Mesendoderm (in vitro differentiated cells): ENCODE results near the gene ZNF248.
"Not testable (repeated sequence)": the region's sequence is repeated elsewhere in the genome, so short reads cannot be mapped to it uniquely, and the experiment has no call there.

Source experiments
- DNase-seq: peaks from one replicate; pipeline ENCODE4 v3.0.0; 2013
- H2AK5ac ChIP-seq: 2 replicates; pipeline ENCODE4 v1.6.1; 2013; ENCODE audit warnings: low read length, inconsistent platforms
- H2BK120ac ChIP-seq: 2 replicates; pipeline ENCODE4 v1.6.1; 2013; ENCODE audit warnings: low read depth, mild to moderate bottlenecking, low read length, moderate library complexity, mixed read lengths
- H2BK15ac ChIP-seq: replicated peaks from 2 replicates; pipeline ENCODE4 v1.6.1; 2013; ENCODE audit warnings: low read depth, mild to moderate bottlenecking, moderate library complexity
- H2BK5ac ChIP-seq: 2 replicates; pipeline ENCODE4 v1.6.1; 2013; ENCODE audit warnings: low read length, inconsistent platforms
- H3K18ac ChIP-seq: 2 replicates; pipeline ENCODE4 v1.6.1; 2013; ENCODE audit warnings: mild to moderate bottlenecking, low read length, mixed read lengths
- H3K23ac ChIP-seq: one replicate; pipeline ENCODE4 v1.6.1; 2013; ENCODE audit warnings: low read length
- H3K27ac ChIP-seq: 2 replicates; pipeline ENCODE4 v1.5.1; 2013; ENCODE audit warnings: low read depth, mild to moderate bottlenecking, inconsistent platforms, low read length, moderate library complexity
- H3K27me3 ChIP-seq: 2 replicates; pipeline ENCODE4 v1.6.1; 2013; ENCODE audit warnings: low read length, control low read depth, mild to moderate bottlenecking, inconsistent platforms; ENCODE audit not compliant: insufficient read depth, poor library complexity
- H3K36me3 ChIP-seq: 2 replicates; pipeline ENCODE4 v1.6.1; 2013; ENCODE audit warnings: low read length, inconsistent platforms; ENCODE audit not compliant: control insufficient read depth, insufficient read depth
- H3K4ac ChIP-seq: one replicate; pipeline ENCODE4 v1.6.1; 2013; ENCODE audit warnings: low read depth, mild to moderate bottlenecking, low read length, moderate library complexity
- H3K4me1 ChIP-seq: 2 replicates; pipeline ENCODE4 v1.6.1; 2013; ENCODE audit warnings: low read depth, low read length, inconsistent platforms; ENCODE audit not compliant: control insufficient read depth
- H3K4me2 ChIP-seq: 2 replicates; pipeline ENCODE4 v1.6.1; 2013; ENCODE audit warnings: low read length
- H3K4me3 ChIP-seq: 2 replicates; pipeline ENCODE4 v1.5.1; 2013; ENCODE audit warnings: mild to moderate bottlenecking, low read length
- H3K56ac ChIP-seq: one replicate; pipeline ENCODE4 v1.6.1; 2013; ENCODE audit warnings: low read length
- H3K79me1 ChIP-seq: 2 replicates; pipeline ENCODE4 v1.6.1; 2013; ENCODE audit warnings: low read length, inconsistent platforms
- H3K79me2 ChIP-seq: 2 replicates; pipeline ENCODE4 v1.6.1; 2013; ENCODE audit warnings: mild to moderate bottlenecking, low read length; ENCODE audit not compliant: control insufficient read depth, insufficient read depth
- H3K9ac ChIP-seq: 2 replicates; pipeline ENCODE4 v1.6.1; 2013; ENCODE audit warnings: low read length, inconsistent platforms
- H4K5ac ChIP-seq: one replicate; pipeline ENCODE4 v1.6.1; 2013; ENCODE audit warnings: low read length
- H4K8ac ChIP-seq: one replicate; pipeline ENCODE4 v1.6.1; 2013; ENCODE audit warnings: low read depth, mild to moderate bottlenecking, control low read depth, low read length, moderate library complexity
- WGBS: extraction: QIAGEN DNeasy Blood & Tissue Kit; methylation state at CpG from one replicate; pipeline ENCODE4 v1.1.7; 2013; ENCODE audit warnings: low lambda C conversion rate, missing lambda C conversion rate; ENCODE audit not compliant: insufficient coverage; ENCODE audit errors: extremely low coverage; 5-methylcytosine and 5-hydroxymethylcytosine counted together

Gene ZNF248

GRCh38 chr10:37865264-37865663 is 7.9 kb upstream of the ZNF248 start:
- Histone ChIP-seq H3K36me3 (no peaks in the 10 kb centered on the region), H3K56ac (no peak overlapping the region), H3K4me3 (no peak overlapping the region), H2AK5ac (no peak overlapping the region), H3K23ac (no peak overlapping the region), H3K4me1 (no peaks in the 10 kb centered on the region), H3K9ac (no peak overlapping the region), H3K18ac (no peak overlapping the region), H3K27me3 (no peaks in the 10 kb centered on the region), H2BK120ac (no peak overlapping the region), H4K8ac (no peak overlapping the region), H4K5ac (no peak overlapping the region), H3K4me2 (no peak overlapping the region), H3K4ac (no peak overlapping the region), H3K79me2 (no peaks in the 10 kb centered on the region), H3K79me1 (no peaks in the 10 kb centered on the region), H3K27ac (no peak overlapping the region), H2BK5ac (no peak overlapping the region), H2BK15ac (no peak overlapping the region)
- no CpG with 5 or more reads among the region's 3 CpGs for WGBS
- DNase-seq = no peak

- no peaks in the 10 kb centered on the region for H3K4me1 ChIP-seq
- no peak overlapping the region for H3K18ac ChIP-seq
- no peak overlapping the region for H3K4ac ChIP-seq
- H3K56ac ChIP-seq = no peak overlapping the region
- H4K8ac ChIP-seq = no peak overlapping the region
- H2BK120ac ChIP-seq = no peak overlapping the region
- H2BK5ac ChIP-seq = no peak overlapping the region
- H3K9ac ChIP-seq = no peak overlapping the region
- H3K79me2 ChIP-seq = no peaks in the 10 kb centered on the region
- no peaks in the 10 kb centered on the region for H3K79me1 ChIP-seq
- H3K23ac ChIP-seq = no peak overlapping the region
- DNase-seq = no peak
- H2AK5ac ChIP-seq = no peak overlapping the region
- no peak overlapping the region for H3K4me2 ChIP-seq
- WGBS = no CpG with 5 or more reads among the region's 2 CpGs
- no peaks in the 10 kb centered on the region for H3K27me3 ChIP-seq
- no peak overlapping the region for H3K27ac ChIP-seq
- H3K4me3 ChIP-seq = no peak overlapping the region
- no peak overlapping the region for H4K5ac ChIP-seq
- no peaks in the 10 kb centered on the region for H3K36me3 ChIP-seq
- no peak overlapping the region for H2BK15ac ChIP-seq
Observed at GRCh38 chr10:37860494-37861190, 3.2 kb upstream of the ZNF248 start.

DNA sequence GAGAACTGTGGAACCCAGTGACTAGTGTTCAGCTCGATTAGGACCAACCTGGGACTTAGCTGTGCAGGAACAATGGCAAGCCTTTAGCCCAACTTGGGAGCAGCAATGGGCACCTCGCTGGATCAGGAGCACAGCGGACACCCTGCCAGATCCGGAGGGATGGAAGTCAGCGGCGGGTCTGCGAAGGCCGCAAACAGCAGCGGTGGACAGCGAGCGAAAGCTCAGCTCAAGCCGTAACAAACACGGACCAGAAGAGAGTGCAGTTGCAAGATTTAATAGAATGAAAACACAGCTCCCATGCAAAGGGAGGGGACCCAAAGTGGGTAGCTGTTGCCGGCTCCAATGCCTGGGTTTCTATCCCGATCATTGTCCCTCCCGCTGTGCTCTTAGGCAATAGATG is 1.9 kb upstream of the ZNF248 start:
- H3K23ac ChIP-seq, DNase-seq, H3K56ac ChIP-seq, H3K4me1 ChIP-seq, H3K27ac ChIP-seq, H2BK120ac ChIP-seq, H3K27me3 ChIP-seq, H3K79me1 ChIP-seq, H3K18ac ChIP-seq, H3K4me2 ChIP-seq, H4K8ac ChIP-seq, H3K79me2 ChIP-seq, H3K36me3 ChIP-seq, H4K5ac ChIP-seq, H3K4me3 ChIP-seq, H2BK5ac ChIP-seq, H3K4ac ChIP-seq, H2AK5ac ChIP-seq, H3K9ac ChIP-seq, H2BK15ac ChIP-seq: not testable (repeated sequence)
- no CpG with 5 or more reads among the region's 16 CpGs for WGBS

DNA sequence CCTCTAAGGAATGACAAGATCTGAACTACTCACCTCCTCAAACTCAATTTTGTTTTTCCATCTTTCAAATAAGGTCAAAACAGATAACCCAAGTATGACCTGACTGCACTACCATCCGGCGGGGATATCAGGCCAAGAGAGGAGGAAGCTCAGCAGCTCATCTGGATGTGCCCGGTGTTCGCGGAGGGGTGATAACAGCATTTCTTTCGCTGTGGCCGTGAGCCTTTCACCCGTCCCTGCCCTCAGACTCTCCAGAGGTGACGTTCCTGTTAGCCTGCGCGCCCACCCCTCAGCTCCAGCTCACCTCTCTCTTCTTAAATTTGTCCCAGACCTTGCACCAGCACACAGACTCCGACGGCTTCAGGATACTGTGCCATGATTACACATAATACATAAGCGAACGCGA is 526 bp downstream of the ZNF248 start:
- Histone ChIP-seq H2BK5ac (no peak overlapping the region), H2BK15ac (no peak overlapping the region), H3K27ac (peak overlapping the region; percentile 23), H3K9ac (peak overlapping the region; percentile 84), H4K8ac (no peak overlapping the region), H3K23ac (no peak overlapping the region), H3K4me3 (peak overlapping the region; percentile 89), H3K27me3 (no peaks in the 10 kb centered on the region), H3K79me2 (no peaks in the 10 kb centered on the region), H3K18ac (no peak overlapping the region), H2BK120ac (no peak overlapping the region), H2AK5ac (no peak overlapping the region), H3K4ac (no peak overlapping the region), H3K79me1 (no peaks in the 10 kb centered on the region), H3K4me1 (no peaks in the 10 kb centered on the region), H4K5ac (no peak overlapping the region), H3K56ac (peak overlapping the region; percentile 94), H3K36me3 (no peaks in the 10 kb centered on the region), H3K4me2 (peak overlapping the region; percentile 78)
- no CpG with 5 or more reads among the region's 16 CpGs for WGBS
- peak; percentile 50 for DNase-seq

DNA sequence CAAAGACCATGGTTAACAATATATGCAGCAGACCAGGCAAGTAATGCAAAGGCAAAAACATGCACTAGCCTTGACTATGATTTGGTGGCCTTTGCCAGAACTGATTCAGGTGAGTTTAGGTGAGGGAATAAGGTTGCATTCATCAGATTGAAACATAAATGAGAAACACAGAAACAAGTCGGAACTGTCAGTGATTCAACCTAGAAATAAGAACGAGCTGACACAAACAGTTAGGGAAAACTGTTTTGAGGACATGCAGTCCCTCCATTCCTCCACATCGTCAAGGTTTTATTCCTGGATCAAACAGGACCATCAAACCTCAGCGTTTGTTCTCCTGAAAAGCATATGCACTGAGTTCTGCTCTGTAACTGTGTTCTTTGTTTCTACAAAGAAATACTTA is 1.8 kb downstream of the ZNF248 start:
- Histone ChIP-seq H2AK5ac (no peak overlapping the region), H3K18ac (no peak overlapping the region), H4K8ac (no peak overlapping the region), H3K9ac (no peak overlapping the region), H3K4me1 (no peaks in the 10 kb centered on the region), H3K27ac (no peak overlapping the region), H3K36me3 (no peaks in the 10 kb centered on the region), H2BK120ac (no peak overlapping the region), H4K5ac (no peak overlapping the region), H3K4me3 (no peak overlapping the region), H2BK5ac (no peak overlapping the region), H3K56ac (no peak overlapping the region), H3K23ac (no peak overlapping the region), H3K79me1 (no peaks in the 10 kb centered on the region), H2BK15ac (no peak overlapping the region), H3K4me2 (no peak overlapping the region), H3K4ac (no peak overlapping the region), H3K79me2 (no peaks in the 10 kb centered on the region), H3K27me3 (no peaks in the 10 kb centered on the region)
- no CpG with 5 or more reads among the region's 4 CpGs for WGBS
- no peak for DNase-seq

DNA sequence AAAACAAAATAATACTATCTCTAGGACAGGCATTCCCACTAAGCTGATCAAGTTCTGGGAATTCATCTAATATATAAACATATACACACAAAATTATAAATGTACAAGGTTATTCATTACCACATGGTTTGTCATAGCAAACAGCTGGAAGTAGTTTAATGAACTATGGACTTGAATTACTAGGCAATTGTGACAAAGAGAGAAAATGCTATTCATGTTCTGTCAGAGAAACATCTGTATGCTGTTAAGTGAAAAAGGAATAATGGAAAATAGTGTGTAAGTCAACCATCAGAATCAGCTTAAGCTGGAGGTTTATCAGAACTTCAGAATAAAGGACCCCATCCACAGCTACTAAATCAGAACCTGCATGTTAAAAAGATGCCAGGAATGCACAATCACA is 2.8 kb downstream of the ZNF248 start:
- no peak overlapping the region for H4K5ac ChIP-seq
- H3K18ac ChIP-seq = no peak overlapping the region
- H2BK120ac ChIP-seq = no peak overlapping the region
- no peaks in the 10 kb centered on the region for H3K36me3 ChIP-seq
- DNase-seq = no peak
- no peak overlapping the region for H3K9ac ChIP-seq
- no peak overlapping the region for H3K4ac ChIP-seq
- H3K79me1 ChIP-seq = no peaks in the 10 kb centered on the region
- no peak overlapping the region for H2BK15ac ChIP-seq
- H3K4me2 ChIP-seq = no peak overlapping the region
- no peak overlapping the region for H4K8ac ChIP-seq
- H2BK5ac ChIP-seq = no peak overlapping the region
- no peaks in the 10 kb centered on the region for H3K79me2 ChIP-seq
- no peaks in the 10 kb centered on the region for H3K4me1 ChIP-seq
- H3K27ac ChIP-seq = no peak overlapping the region
- H3K4me3 ChIP-seq = no peak overlapping the region
- no peak overlapping the region for H2AK5ac ChIP-seq
- H3K23ac ChIP-seq = no peak overlapping the region
- no peak overlapping the region for H3K56ac ChIP-seq
- no peaks in the 10 kb centered on the region for H3K27me3 ChIP-seq
